GM23248 (cell line): ENCODE results near the gene RNU1-2.
"Not testable (repeated sequence)": the region's sequence is repeated elsewhere in the genome, so short reads cannot be mapped to it uniquely, and the experiment has no call there.

Experiments
- EZH2 ChIP-seq: fragments of 200-600 bp; sonication (generic); IDR thresholded peaks from 2 replicates; pipeline ENCODE4 v1.6.1; 2018; ENCODE audit warnings: antibody characterized with exemption, mild to moderate bottlenecking; ENCODE audit not compliant: insufficient read depth, poor library complexity, severe bottlenecking
- EZH2phosphoT487 ChIP-seq: fragments of 200-600 bp; sonication (generic); IDR thresholded peaks from 2 replicates; pipeline ENCODE4 v1.6.1; 2018; ENCODE audit warnings: antibody characterized with exemption, moderate library complexity, mild to moderate bottlenecking, low read depth; ENCODE audit not compliant: insufficient read depth

- TF ChIP-seq EZH2, EZH2phosphoT487: not testable (repeated sequence)
Measured at GRCh38 chr1:16881742-16882141, 14.0 kb upstream of the RNU1-2 start.
